OCI-LY7 (cell line): ENCODE results near the gene SYDE1. TPM values are rescaled to one million over a fixed set of nuclear protein-coding genes. Genes with fewer than 3 reads are reported as not detected.

Experiments
- BruUV-seq: library from RNA; stranded (reverse); fragments of 400-500 nt; replicated peaks from 2 replicates; lab custom pipeline; 2021; lab: Mats Ljungman, UMichigan
- CTCF ChIA-PET: fragments of 300-600 bp; sonication (Branson Sonifier 250); formaldehyde crosslinking; loops from one replicate; lab custom pipeline; 2022; ENCODE audit warnings: antibody characterized with exemption; ENCODE audit not compliant: unreplicated experiment; lab: Charles Lee
- POLR2A ChIA-PET: fragments of 300-600 bp; sonication (Branson Sonifier 250); formaldehyde crosslinking; loops from one replicate; lab custom pipeline; 2022; ENCODE audit warnings: antibody characterized with exemption; lab: Charles Lee
- DNase-seq: peaks from one replicate; pipeline ENCODE4 v3.0.0-alpha.2; 2015; ENCODE audit warnings: low spot score
- H2AFZ ChIP-seq: fragments of 200-600 bp; sonication (generic), shearing (Covaris generic); 2 replicates; pipeline ENCODE4 v1.6.1; 2014; ENCODE audit warnings: mild to moderate bottlenecking, antibody characterized with exemption, low read length, moderate library complexity
- H3K27ac ChIP-seq: fragments of 200-600 bp; sonication (generic); 2 replicates; pipeline ENCODE4 v1.5.1; 2014; ENCODE audit warnings: mixed run types, low read depth, mild to moderate bottlenecking, moderate library complexity, low read length, inconsistent platforms; ENCODE audit not compliant: poor library complexity, severe bottlenecking
- H3K36me3 ChIP-seq: fragments of 200-600 bp; sonication (generic); 2 replicates; pipeline ENCODE4 v1.6.1; 2014; ENCODE audit warnings: mild to moderate bottlenecking, antibody characterized with exemption, low read length, moderate library complexity, mixed read lengths; ENCODE audit not compliant: insufficient read depth
- H3K4me1 ChIP-seq: fragments of 200-600 bp; sonication (generic); 2 replicates; pipeline ENCODE4 v1.5.1; 2014; ENCODE audit warnings: mild to moderate bottlenecking, low read length; ENCODE audit not compliant: insufficient read depth, poor library complexity, severe bottlenecking
- H3K4me2 ChIP-seq: fragments of 200-600 bp; sonication (generic); 2 replicates; pipeline ENCODE4 v1.6.1; 2014; ENCODE audit warnings: mild to moderate bottlenecking, low read length
- H3K4me3 ChIP-seq: fragments of 200-600 bp; sonication (generic); 2 replicates; pipeline ENCODE4 v1.5.1; 2014; ENCODE audit warnings: mild to moderate bottlenecking, low read depth, low read length; ENCODE audit not compliant: poor library complexity, severe bottlenecking
- H3K79me2 ChIP-seq: fragments of 200-600 bp; sonication (generic); 2 replicates; pipeline ENCODE4 v1.6.1; 2016; ENCODE audit warnings: low read depth, mild to moderate bottlenecking, low read length, moderate library complexity, mixed read lengths; ENCODE audit not compliant: insufficient read depth
- H3K9me2 ChIP-seq: fragments of 200-600 bp; sonication (generic); 2 replicates; pipeline ENCODE4 v1.6.1; 2016; ENCODE audit warnings: mild to moderate bottlenecking, low read length, mixed read lengths; ENCODE audit not compliant: insufficient read depth
- H3K9me3 ChIP-seq: fragments of 200-600 bp; sonication (generic); 2 replicates; pipeline ENCODE4 v1.6.1; 2014; ENCODE audit warnings: mild to moderate bottlenecking, mixed run types, low read length, mixed read lengths
- H4K20me1 ChIP-seq: fragments of 200-600 bp; sonication (generic); 2 replicates; pipeline ENCODE4 v1.6.1; 2014; ENCODE audit warnings: mild to moderate bottlenecking, antibody characterized with exemption, low read length, moderate library complexity, mixed read lengths; ENCODE audit not compliant: insufficient read depth
- EZH2phosphoT487 ChIP-seq: fragments of 200-600 bp; sonication (generic); IDR thresholded peaks from 2 replicates; pipeline ENCODE4 v1.6.1; 2018; ENCODE audit warnings: low read depth, borderline replicate concordance, mild to moderate bottlenecking, mixed run types, antibody characterized with exemption, low read length, moderate library complexity, mixed read lengths
- intact Hi-C: fragments of 100-400 bp; cut with micrococcal nuclease; formaldehyde crosslinking; loops from one replicate; pipeline ENCODE4 v1.10.0; 2022; ENCODE audit not compliant: unreplicated experiment
- total RNA-seq, 2 experiments: library from RNA; depleted of rRNA in 1 of 2; stranded (reverse); fragments of >200 nt in 1 of 2; shearing (Covaris generic) in 1 of 2; gene quantifications; 2 replicates each; pipeline ENCODE4 v1.2.3, GENCODE V29; 2014 to 2022
- TF ChIP-seq, protein P1 (sequence below): fragments of 200-600 bp; sonication (generic); conservative IDR thresholded peaks from 2 replicates; pipeline ENCODE4 v1.5.1; 2014; ENCODE audit warnings: mild to moderate bottlenecking, antibody characterized with exemption, low read length, moderate library complexity, mixed read lengths

Gene SYDE1
- total RNA-seq, 2 experiments from 2014 or later, result not detected

- Histone ChIP-seq H3K79me2 (no peaks in the 10 kb centered on the region), H3K36me3 (peaks cover 55% of the 10 kb centered on the region), H3K4me1 (no peaks in the 10 kb centered on the region), H3K27ac (no peak overlapping the region), H3K9me3 (no peaks in the 10 kb centered on the region), H3K4me2 (no peak overlapping the region), H2AFZ (no peak overlapping the region), H3K9me2 (no peaks in the 10 kb centered on the region), H4K20me1 (no peaks in the 10 kb centered on the region), H3K4me3 (no peak overlapping the region)
- BruUV-seq, result no TSS peak
- no peak for DNase-seq
- intact Hi-C loops, result no loop called here
- ChIA-PET CTCF (no interaction called here), POLR2A (no interaction called here)
- no peak for TF ChIP-seq EZH2phosphoT487
- TF ChIP-seq, protein P1, sequence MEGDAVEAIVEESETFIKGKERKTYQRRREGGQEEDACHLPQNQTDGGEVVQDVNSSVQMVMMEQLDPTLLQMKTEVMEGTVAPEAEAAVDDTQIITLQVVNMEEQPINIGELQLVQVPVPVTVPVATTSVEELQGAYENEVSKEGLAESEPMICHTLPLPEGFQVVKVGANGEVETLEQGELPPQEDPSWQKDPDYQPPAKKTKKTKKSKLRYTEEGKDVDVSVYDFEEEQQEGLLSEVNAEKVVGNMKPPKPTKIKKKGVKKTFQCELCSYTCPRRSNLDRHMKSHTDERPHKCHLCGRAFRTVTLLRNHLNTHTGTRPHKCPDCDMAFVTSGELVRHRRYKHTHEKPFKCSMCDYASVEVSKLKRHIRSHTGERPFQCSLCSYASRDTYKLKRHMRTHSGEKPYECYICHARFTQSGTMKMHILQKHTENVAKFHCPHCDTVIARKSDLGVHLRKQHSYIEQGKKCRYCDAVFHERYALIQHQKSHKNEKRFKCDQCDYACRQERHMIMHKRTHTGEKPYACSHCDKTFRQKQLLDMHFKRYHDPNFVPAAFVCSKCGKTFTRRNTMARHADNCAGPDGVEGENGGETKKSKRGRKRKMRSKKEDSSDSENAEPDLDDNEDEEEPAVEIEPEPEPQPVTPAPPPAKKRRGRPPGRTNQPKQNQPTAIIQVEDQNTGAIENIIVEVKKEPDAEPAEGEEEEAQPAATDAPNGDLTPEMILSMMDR, result no peak
Observed at GRCh38 chr19:15115080-15115479, 7.9 kb downstream of the SYDE1 start.

DNA sequence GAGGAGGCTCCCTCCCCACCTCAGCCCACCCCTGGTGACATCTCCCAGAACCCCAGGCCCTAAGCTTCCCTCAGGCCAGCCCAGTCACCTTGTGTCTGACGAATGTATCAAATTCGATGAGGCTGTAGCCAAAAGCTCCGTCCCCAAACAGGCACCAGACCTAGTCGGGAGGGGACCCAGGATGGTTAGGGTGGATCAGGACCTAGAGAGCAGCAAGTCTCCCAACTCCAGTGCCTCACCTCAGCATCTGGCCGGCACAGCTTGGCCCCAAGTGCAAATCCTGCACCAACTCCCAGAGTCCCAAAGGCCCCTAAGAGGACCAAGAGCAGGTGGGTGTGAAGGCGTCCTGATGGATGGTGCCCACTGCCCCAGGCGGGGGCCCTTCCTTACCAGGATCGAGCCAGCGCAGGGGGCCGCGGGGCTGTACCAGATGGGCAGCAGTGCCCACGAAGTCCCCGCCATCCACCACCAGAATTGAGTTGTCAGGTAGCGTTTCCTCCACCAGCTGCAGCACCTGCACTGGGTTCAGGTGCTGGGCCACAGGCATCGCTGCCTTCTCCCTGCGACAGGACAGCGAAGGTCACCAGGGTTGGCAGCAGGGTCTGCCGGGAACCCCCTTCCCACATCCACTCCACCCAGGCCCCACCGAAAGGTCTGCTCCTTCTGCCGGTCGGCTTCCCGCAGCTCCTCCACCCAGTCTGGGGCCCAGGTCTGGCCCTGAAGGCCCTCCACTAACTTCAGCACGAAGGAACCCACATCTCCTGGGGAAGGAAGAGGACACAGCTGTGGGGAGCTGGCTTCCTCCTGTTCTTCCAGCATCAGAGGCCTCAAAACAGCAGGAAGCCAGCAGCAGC is 8.8 kb downstream of the SYDE1 start:
- no peak for DNase-seq
- H4K20me1 ChIP-seq, result no peaks in the 10 kb centered on the region
- no peaks in the 10 kb centered on the region for H3K9me2 ChIP-seq
- H3K9me3 ChIP-seq, result no peaks in the 10 kb centered on the region
- ChIA-PET POLR2A (no interaction called here), CTCF (no interaction called here)
- no peaks in the 10 kb centered on the region for H3K4me1 ChIP-seq
- no peak overlapping the region for H3K27ac ChIP-seq
- peaks cover 63% of the 10 kb centered on the region for H3K36me3 ChIP-seq
- intact Hi-C loops, result no loop called here
- BruUV-seq, result no TSS peak
- no peaks in the 10 kb centered on the region for H3K79me2 ChIP-seq
- H3K4me2 ChIP-seq, result no peak overlapping the region
- H3K4me3 ChIP-seq, result no peak overlapping the region
- no peak for TF ChIP-seq EZH2phosphoT487
- TF ChIP-seq, protein P1, result no peak
- H2AFZ ChIP-seq, result no peak overlapping the region

DNA sequence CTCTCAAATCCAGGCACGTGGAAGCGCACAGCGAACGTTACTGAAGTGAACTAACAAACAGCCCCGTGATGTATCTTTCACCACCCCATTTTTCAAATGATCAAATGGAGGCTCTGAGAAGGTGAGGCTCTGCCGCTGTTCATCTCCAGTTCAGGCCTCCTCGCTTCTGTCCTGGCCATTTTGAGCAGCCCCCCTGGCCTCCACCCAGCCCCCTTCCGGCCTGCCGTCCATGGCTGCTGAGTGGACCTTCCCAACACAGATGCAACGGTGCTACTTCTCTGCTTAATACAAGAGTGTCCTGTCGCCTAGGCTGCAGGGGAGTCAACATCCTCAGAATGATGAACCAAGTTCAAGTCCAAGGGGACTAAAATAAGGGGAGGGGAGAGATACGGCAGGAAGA is 9.7 kb downstream of the SYDE1 start:
- intact Hi-C loops, result no loop called here
- no peak for DNase-seq
- Histone ChIP-seq H3K9me3 (no peaks in the 10 kb centered on the region), H3K79me2 (no peaks in the 10 kb centered on the region), H3K4me3 (no peak overlapping the region), H4K20me1 (no peaks in the 10 kb centered on the region), H3K9me2 (no peaks in the 10 kb centered on the region), H3K4me1 (no peaks in the 10 kb centered on the region), H2AFZ (no peak overlapping the region), H3K27ac (no peak overlapping the region), H3K36me3 (peaks cover 67% of the 10 kb centered on the region), H3K4me2 (no peak overlapping the region)
- ChIA-PET CTCF (no interaction called here), POLR2A (no interaction called here)
- BruUV-seq, result no TSS peak
- no peak for TF ChIP-seq EZH2phosphoT487
- TF ChIP-seq, protein P1, result no peak
